Tibial nerve (tissue), 3 donors: ENCODE results near the gene CAPN7.
A peak's percentile ranks its signal among the peaks of the same experiment; 100 is the strongest.

Source experiments
- POLR2A ChIP-seq, 2 donors: fragments of 450-650 bp; IDR thresholded peaks; one replicate each; pipeline ENCODE4 v1.6.1; 2017; ENCODE audit warnings: antibody characterized with exemption in 2 of 2, mild to moderate bottlenecking in 2 of 2, moderate library complexity in 2 of 2
- TF ChIP-seq, protein P1 (sequence below), 5 experiments: fragments of 200-600 bp in 3 of 5; fragments of 450-650 bp in 2 of 5; sonication (generic) in 3 of 5; IDR thresholded peaks; one replicate each; pipeline ENCODE4 v1.5.1; 2016 to 2019; ENCODE audit warnings: antibody characterized with exemption in 5 of 5, mild to moderate bottlenecking in 3 of 5, moderate library complexity in 2 of 5

GRCh38 chr3:15287565-15288330, 81.7 kb downstream of the CAPN7 start:
- TF ChIP-seq, protein P1, sequence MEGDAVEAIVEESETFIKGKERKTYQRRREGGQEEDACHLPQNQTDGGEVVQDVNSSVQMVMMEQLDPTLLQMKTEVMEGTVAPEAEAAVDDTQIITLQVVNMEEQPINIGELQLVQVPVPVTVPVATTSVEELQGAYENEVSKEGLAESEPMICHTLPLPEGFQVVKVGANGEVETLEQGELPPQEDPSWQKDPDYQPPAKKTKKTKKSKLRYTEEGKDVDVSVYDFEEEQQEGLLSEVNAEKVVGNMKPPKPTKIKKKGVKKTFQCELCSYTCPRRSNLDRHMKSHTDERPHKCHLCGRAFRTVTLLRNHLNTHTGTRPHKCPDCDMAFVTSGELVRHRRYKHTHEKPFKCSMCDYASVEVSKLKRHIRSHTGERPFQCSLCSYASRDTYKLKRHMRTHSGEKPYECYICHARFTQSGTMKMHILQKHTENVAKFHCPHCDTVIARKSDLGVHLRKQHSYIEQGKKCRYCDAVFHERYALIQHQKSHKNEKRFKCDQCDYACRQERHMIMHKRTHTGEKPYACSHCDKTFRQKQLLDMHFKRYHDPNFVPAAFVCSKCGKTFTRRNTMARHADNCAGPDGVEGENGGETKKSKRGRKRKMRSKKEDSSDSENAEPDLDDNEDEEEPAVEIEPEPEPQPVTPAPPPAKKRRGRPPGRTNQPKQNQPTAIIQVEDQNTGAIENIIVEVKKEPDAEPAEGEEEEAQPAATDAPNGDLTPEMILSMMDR (IDR thresholded peaks at IDR 0.05) = peak in 1 of 5 experiments; percentile 27
- peak; percentile 37 to 61 for TF ChIP-seq POLR2A (IDR thresholded peaks at IDR 0.05)
